ENCODE measurements around the gene PHOSPHO1. TPM values are rescaled to one million over a fixed set of nuclear protein-coding genes. Genes with fewer than 3 reads are reported as not detected.
"Not testable (repeated sequence)": the region's sequence is repeated elsewhere in the genome, so short reads cannot be mapped to it uniquely, and the experiment has no call there.

The PHOSPHO1 gene
- total and polyA plus RNA-seq, 7 donors: 0.38 TPM; not detected in 6

- TF ChIP-seq POLR2A (IDR thresholded peaks at IDR 0.05): no peak
- Histone ChIP-seq H3K9me3 (no peaks in the 10 kb centered on the region), H3K4me3 (no peak overlapping the region), H3K27ac (no peak overlapping the region), H3K27me3 (no peaks in the 10 kb centered on the region), H3K36me3 (no peaks in the 10 kb centered on the region), H3K4me1 (no peaks in the 10 kb centered on the region)
- WGBS, 2 donors: 87 to 88% methylated on average over 5 of the region's 5 CpGs
- no peak for DNase-seq
- intact Hi-C loops (cut with DNase I): no loop called here
Observed at GRCh38 chr17:49269356-49269755, 38.8 kb upstream of the PHOSPHO1 start.

GRCh38 chr17:49267912-49268311 is 37.3 kb upstream of the PHOSPHO1 start:
- no peak for TF ChIP-seq CTCF (IDR thresholded peaks at IDR 0.05)
- TF ChIP-seq POLR2A (IDR thresholded peaks at IDR 0.05): no peak
- TF ChIP-seq POLR2AphosphoS5 (IDR thresholded peaks at IDR 0.05): no peak
- no peak for TF ChIP-seq EP300 (IDR thresholded peaks at IDR 0.05)
- WGBS, 2 donors: 82 to 90% methylated on average over 3 of the region's 3 CpGs

GRCh38 chr17:49266233-49266632 is 35.6 kb upstream of the PHOSPHO1 start:
- Histone ChIP-seq H3K9me3 (no peaks in the 10 kb centered on the region), H3K4me3 (no peak overlapping the region), H3K36me3 (no peaks in the 10 kb centered on the region), H3K27ac (no peak overlapping the region), H3K27me3 (no peaks in the 10 kb centered on the region), H3K4me1 (no peaks in the 10 kb centered on the region)
- no peak for DNase-seq
- intact Hi-C loops (cut with DNase I): no loop called here
- 89 to 91% methylated on average over 2 of the region's 2 CpGs for WGBS, 2 donors
- TF ChIP-seq EP300 (IDR thresholded peaks at IDR 0.05): no peak
- no peak for TF ChIP-seq POLR2A (IDR thresholded peaks at IDR 0.05)
- no peak for TF ChIP-seq CTCF (IDR thresholded peaks at IDR 0.05)
- TF ChIP-seq POLR2AphosphoS5 (IDR thresholded peaks at IDR 0.05): no peak

More at GRCh38 chr17:49267912-49268311, 37.3 kb upstream of the PHOSPHO1 start:
- Histone ChIP-seq H3K27me3 (no peaks in the 10 kb centered on the region), H3K36me3 (no peaks in the 10 kb centered on the region), H3K4me1 (no peaks in the 10 kb centered on the region), H3K4me3 (no peak overlapping the region), H3K27ac (no peak overlapping the region), H3K9me3 (no peaks in the 10 kb centered on the region)
- intact Hi-C loops (cut with DNase I): no loop called here
- DNase-seq: no peak

GRCh38 chr17:49261540-49261939 is 31.0 kb upstream of the PHOSPHO1 start:
- H3K27ac ChIP-seq; H3K9me3 ChIP-seq; DNase-seq; H3K36me3 ChIP-seq; H3K27me3 ChIP-seq; intact Hi-C loops (cut with DNase I); H3K4me3 ChIP-seq: not testable (repeated sequence)
- H3K4me1 ChIP-seq: peaks cover 0 to 15% (median 3%) of the 10 kb centered on the region in 4 donors
- 90 to 93% methylated on average over 9 of the region's 9 CpGs for WGBS, 2 donors

- H3K27ac ChIP-seq: peak overlapping the region in 3 of 4 donors; percentile 44 to 76 (median 66)
- TF ChIP-seq CTCF (IDR thresholded peaks at IDR 0.05) (no peak), POLR2AphosphoS5 (IDR thresholded peaks at IDR 0.05) (no peak), POLR2A (IDR thresholded peaks at IDR 0.05) (no peak), EP300 (IDR thresholded peaks at IDR 0.05) (no peak)
- H3K9me3 ChIP-seq: no peaks in the 10 kb centered on the region
- H3K4me3 ChIP-seq: peak overlapping the region; percentile 36 to 78 (median 56)
- no peaks in the 10 kb centered on the region for H3K27me3 ChIP-seq
- WGBS, 2 donors: 44 to 52% methylated on average over 11 of the region's 11 CpGs
- intact Hi-C loops (cut with DNase I): no loop called here
- H3K4me1 ChIP-seq: peaks cover 0 to 15% (median 3%) of the 10 kb centered on the region in 4 donors
- peak; percentile 68 for DNase-seq
- H3K36me3 ChIP-seq: no peaks in the 10 kb centered on the region
Observed at GRCh38 chr17:49260817-49261291, 30.3 kb upstream of the PHOSPHO1 start.
